ENCODE data around the gene HTR5A. TPM values are rescaled to one million over a fixed set of nuclear protein-coding genes. Genes with fewer than 3 reads are reported as not detected.
"Not testable (repeated sequence)": the region's sequence is repeated elsewhere in the genome, so short reads cannot be mapped to it uniquely, and the experiment has no call there.

The HTR5A gene
- not detected for total RNA-seq

GRCh38 chr7:155069992-155070751 is at the start of gene HTR5A:
HTR5A (plus strand) TSS chr7:155070324; CDS start chr7:155070900, 576 bp downstream.
- Histone ChIP-seq H3K27ac (no peak within 1 kb of the TSS), H3K36me3 (no peaks in the 10 kb centered on the region), H3K4me3 (no peak within 1 kb of the TSS), H3K9me3 (no peaks in the 10 kb centered on the region), H3K27me3 (no peaks in the 10 kb centered on the region), H3K4me1 (no peaks in the 10 kb centered on the region)
- DNase-seq: peak; percentile 21 to 81 (median 74)
- TF ChIP-seq POLR2A (IDR thresholded peaks at IDR 0.05): no peak
- TF ChIP-seq, protein P1, sequence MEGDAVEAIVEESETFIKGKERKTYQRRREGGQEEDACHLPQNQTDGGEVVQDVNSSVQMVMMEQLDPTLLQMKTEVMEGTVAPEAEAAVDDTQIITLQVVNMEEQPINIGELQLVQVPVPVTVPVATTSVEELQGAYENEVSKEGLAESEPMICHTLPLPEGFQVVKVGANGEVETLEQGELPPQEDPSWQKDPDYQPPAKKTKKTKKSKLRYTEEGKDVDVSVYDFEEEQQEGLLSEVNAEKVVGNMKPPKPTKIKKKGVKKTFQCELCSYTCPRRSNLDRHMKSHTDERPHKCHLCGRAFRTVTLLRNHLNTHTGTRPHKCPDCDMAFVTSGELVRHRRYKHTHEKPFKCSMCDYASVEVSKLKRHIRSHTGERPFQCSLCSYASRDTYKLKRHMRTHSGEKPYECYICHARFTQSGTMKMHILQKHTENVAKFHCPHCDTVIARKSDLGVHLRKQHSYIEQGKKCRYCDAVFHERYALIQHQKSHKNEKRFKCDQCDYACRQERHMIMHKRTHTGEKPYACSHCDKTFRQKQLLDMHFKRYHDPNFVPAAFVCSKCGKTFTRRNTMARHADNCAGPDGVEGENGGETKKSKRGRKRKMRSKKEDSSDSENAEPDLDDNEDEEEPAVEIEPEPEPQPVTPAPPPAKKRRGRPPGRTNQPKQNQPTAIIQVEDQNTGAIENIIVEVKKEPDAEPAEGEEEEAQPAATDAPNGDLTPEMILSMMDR (IDR thresholded peaks at IDR 0.05): peak in 1 of 6 experiments; percentile 5

DNA sequence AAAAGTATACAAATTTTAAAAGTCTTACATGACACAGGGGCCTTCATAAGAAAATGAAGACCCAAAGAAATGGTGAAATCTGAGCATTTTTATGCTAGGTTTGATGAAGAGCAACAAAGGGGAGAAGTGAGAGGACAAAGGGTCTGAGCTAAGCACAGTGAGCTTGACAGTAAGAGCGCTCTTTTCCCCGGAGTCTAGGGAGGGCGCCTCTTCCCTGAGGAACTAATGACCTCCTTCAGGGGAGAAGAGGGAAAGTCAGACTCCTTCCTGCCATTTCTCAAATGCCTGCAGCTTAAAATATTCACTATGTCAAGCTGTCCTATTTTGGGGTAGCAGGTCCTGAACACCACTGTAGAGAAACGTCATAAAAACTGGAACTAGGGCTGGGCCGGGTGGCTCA is 49.1 kb upstream of the HTR5A start:
- Histone ChIP-seq H3K27ac (no peak overlapping the region), H3K27me3 (no peaks in the 10 kb centered on the region), H3K36me3 (no peaks in the 10 kb centered on the region), H3K4me3 (no peak overlapping the region), H3K4me1 (no peaks in the 10 kb centered on the region), H3K9me3 (no peaks in the 10 kb centered on the region)
- no peak for DNase-seq
- TF ChIP-seq POLR2A (IDR thresholded peaks at IDR 0.05): no peak
- TF ChIP-seq, protein P1 (IDR thresholded peaks at IDR 0.05): no peak

DNA sequence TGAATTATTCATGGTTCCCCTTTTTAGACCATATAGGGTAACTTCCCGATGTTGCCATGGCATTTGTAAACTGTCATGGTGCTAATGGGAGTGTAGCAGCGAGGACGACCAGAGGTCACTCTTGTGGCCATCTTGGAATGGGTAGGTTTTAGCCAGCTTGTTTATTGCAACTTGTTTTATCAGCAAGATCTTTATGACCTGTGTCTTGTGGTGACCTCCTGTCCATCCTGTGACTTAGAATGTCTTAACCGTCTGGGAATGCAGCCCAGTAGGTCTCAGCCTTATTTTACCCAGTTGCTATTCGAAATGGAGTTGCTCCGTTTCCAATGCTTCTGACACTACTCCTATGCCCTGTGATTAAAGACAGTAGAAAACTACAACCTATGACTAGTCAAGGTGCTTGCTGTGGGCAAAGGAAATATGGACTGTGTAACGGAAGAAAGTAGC is 48.4 kb upstream of the HTR5A start:
- Histone ChIP-seq H3K9me3 (no peaks in the 10 kb centered on the region), H3K27me3 (no peaks in the 10 kb centered on the region), H3K4me3 (no peak overlapping the region), H3K4me1 (no peaks in the 10 kb centered on the region), H3K27ac (no peak overlapping the region), H3K36me3 (no peaks in the 10 kb centered on the region)
- DNase-seq: no peak
- TF ChIP-seq POLR2A (IDR thresholded peaks at IDR 0.05): no peak
- TF ChIP-seq, protein P1 (IDR thresholded peaks at IDR 0.05): no peak

DNA sequence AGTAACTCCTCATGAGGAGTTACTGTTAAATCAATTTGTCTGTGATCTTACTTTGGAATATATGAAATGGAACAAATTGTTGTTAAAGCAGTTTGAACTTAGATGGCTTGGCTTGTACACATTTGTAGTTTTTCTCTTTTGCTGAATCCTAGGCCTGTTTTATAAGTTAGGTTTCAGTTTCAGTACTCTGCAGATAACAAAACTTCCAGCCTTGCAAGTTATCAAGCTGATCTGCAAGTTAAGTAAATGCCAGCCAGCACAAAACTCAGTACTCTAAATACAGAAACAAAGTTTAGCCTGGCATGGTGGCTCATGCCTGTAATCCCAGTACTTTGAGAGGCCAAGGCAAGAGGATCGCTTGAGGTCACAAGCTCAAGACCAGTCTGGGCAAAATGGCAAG is 42.2 kb upstream of the HTR5A start:
- H3K27me3 ChIP-seq: no peaks in the 10 kb centered on the region
- H3K9me3 ChIP-seq: peaks cover 0 to 3% (median 0%) of the 10 kb centered on the region in 4 donors
- no peak overlapping the region for H3K4me3 ChIP-seq
- TF ChIP-seq, protein P1 (IDR thresholded peaks at IDR 0.05): no peak
- TF ChIP-seq POLR2A (IDR thresholded peaks at IDR 0.05): no peak
- no peak overlapping the region for H3K27ac ChIP-seq
- H3K4me1 ChIP-seq: no peaks in the 10 kb centered on the region
- no peaks in the 10 kb centered on the region for H3K36me3 ChIP-seq
- DNase-seq: no peak

- Histone ChIP-seq H3K9me3 (peaks cover 0 to 3% (median 0%) of the 10 kb centered on the region in 4 donors), H3K4me1 (no peaks in the 10 kb centered on the region), H3K27ac (no peak overlapping the region), H3K27me3 (no peaks in the 10 kb centered on the region), H3K4me3 (no peak overlapping the region), H3K36me3 (no peaks in the 10 kb centered on the region)
- no peak for DNase-seq
- TF ChIP-seq, protein P1 (IDR thresholded peaks at IDR 0.05): no peak
- no peak for TF ChIP-seq POLR2A (IDR thresholded peaks at IDR 0.05)
These were observed 37.1 kb upstream of the HTR5A start for GRCh38 chr7:155032978-155033377.

DNA sequence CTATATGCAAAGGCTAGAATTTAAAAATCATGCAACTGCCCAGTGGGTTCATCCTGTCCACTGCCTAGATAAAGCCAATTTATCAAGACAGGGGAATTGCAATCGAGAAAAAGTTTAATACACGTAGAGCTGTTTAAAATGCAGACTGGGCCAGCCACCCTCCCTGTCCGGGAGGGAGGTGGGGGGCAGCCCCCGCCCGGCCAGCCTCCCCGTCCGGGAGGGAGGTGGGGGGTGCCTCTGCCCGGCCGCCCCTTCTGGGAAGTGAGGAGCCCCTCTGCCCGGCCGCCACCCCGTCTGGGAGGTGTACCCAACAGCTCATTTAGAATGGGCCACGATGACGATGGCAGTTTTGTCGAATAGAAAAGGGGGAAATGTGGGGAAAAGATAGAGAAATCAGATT is 35.6 kb upstream of the HTR5A start:
- not testable (repeated sequence) for H3K27ac ChIP-seq, H3K4me1 ChIP-seq, H3K9me3 ChIP-seq, H3K36me3 ChIP-seq, H3K27me3 ChIP-seq, DNase-seq, H3K4me3 ChIP-seq

Measured in Peyer's patch (tissue), 4 donors.